HG03060 (cell line): ENCODE results near the gene TNFAIP8.
A peak's percentile ranks its signal among the peaks of the same experiment; 100 is the strongest.
"Not testable (repeated sequence)": the region's sequence is repeated elsewhere in the genome, so short reads cannot be mapped to it uniquely, and the experiment has no call there.

Experiments used
- ATAC-seq: cut with Tn5 transposase; IDR thresholded peaks from one replicate; pipeline ENCODE4 v1.9.1; 2021; ENCODE audit warnings: low read depth, moderate number of reproducible peaks; ENCODE audit not compliant: unreplicated experiment

The TNFAIP8 gene

DNA sequence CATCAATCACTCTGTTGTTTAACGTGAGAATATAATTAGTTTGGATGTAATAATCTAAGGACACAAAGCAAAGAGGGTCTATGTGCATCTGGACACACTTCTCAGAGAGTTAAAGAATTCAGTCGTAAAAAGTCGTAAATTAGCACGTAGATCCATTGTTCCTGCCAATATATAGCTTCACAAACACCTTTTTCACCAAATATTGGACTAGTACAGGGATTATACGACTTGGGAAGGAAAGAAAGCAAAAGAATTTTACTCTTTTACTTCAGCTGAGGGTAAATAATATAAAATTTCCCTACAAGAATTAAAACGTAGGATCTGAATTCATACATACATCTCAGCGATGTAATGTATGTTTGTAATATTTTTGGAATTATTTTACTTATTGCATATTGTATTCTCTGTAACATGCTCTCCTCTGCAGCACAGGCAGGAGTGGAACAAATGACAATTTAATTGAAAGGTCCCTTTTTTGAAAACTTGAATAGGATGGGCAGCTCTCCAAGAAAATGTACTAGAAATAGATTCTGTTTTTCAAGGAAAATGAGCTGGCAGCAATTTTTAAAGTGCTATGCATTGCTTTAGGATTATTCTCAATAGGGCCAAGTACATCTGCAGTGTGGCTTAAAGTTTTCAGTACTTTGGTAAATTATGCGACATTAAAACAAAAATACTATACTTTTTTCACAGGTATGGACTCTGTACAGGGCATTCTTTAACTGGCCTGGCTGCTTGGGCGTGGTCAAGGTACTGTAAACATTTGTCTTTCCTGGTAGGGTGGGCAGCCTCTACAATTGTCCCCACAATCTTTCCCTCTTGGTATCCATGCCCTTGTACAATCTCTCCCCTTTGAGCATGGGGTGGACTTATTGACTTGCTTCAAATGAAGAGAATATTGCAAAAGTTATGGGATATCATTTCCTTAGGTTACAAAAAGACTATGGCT, 56.7 kb downstream of the TNFAIP8 start:
- no peak for ATAC-seq

GRCh38 chr5:119414124-119414734, 58.4 kb downstream of the TNFAIP8 start:
- peak; percentile 26 for ATAC-seq

- peak; percentile 19 for ATAC-seq
Observed at GRCh38 chr5:119417891-119418605, 62.2 kb downstream of the TNFAIP8 start.

DNA sequence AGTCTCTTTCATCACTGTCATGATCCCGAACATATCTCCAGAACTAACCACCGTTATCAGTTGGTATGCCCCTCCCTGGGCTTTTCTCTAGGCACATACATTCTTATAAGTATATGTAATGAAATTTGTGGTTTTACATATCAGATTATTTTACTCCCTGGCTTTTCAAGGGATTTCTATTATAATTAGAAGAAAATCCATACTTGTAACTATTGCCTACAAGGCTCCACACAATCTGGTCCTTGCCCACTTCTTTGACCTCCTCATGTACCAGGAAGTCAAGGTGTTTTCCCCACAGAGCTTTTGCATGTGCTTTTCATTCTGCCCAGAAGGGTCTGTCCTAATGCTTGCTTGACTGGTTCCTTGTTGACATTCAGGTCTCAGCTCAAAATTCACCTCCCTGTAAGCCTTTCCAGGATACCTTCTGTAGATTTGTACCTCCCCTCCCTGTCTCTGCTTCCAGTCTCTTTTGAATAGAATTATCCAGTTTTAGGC, 62.8 kb downstream of the TNFAIP8 start:
- ATAC-seq, result peak; percentile 76

GRCh38 chr5:119420169-119420568, 64.3 kb downstream of the TNFAIP8 start:
- ATAC-seq, result no peak

DNA sequence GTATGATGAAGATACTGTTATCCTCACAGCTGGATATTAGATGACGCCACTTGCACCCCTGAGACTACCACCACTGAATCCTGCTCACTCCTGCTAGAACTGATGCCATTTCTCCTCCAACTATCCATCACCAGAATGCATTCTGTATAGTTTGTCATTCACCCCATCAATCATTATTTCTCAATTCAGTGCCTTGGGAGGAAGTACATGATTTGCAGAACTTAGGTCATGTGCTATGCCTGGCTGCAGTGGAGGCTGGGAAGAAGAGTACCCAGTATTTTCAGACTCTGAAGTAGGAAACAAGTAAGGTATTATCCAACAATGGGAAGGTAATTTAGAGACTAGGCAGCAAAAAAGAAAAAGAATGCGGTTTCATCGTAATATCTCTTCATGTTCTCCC, 70.2 kb downstream of the TNFAIP8 start:
- ATAC-seq, result no peak

- no peak for ATAC-seq
Observed at GRCh38 chr5:119427060-119427459, 71.2 kb downstream of the TNFAIP8 start.

DNA sequence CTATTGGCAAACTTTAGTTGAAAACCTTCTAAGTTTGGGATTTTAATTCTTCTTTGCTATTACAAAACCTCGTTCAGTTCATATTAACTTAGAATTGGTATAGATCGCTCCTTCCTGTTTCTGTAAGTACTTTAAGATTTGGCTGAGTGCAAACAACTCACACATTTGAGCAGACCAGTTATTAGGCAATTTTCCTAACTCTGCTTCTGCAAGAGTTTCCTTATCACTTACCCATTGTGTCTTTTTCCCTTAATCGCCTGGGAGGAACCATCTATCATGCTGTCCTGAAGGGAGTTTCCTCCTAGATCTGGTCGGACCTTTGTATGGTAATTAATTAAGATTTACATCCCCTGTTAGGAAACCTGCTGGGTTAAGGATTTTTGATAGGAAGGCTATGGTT, 71.8 kb downstream of the TNFAIP8 start:
- ATAC-seq, result not testable (repeated sequence)

- ATAC-seq, result not testable (repeated sequence)
Observed at GRCh38 chr5:119428166-119428565, 72.3 kb downstream of the TNFAIP8 start.

DNA sequence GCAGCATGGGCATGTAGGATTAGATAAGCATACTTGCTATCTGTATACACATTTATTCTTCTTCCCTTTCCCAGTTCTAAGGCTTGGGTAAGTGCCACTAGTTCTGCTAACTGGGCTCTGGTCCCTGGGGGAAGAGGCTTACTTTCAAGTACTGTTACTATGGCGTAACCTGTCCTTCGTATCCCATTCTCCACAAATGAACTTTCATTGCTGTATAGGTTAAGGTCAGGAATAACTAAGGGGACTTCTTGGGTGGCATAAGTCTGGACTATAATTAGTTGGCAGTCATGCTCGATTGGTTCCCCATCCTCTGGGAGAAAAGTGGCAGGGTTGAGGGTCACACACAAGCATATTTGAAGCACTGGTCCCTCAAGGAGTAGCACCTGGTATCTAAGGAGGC, 72.8 kb downstream of the TNFAIP8 start:
- not testable (repeated sequence) for ATAC-seq

GRCh38 chr5:119432674-119433237, 76.9 kb downstream of the TNFAIP8 start:
- not testable (repeated sequence) for ATAC-seq

DNA sequence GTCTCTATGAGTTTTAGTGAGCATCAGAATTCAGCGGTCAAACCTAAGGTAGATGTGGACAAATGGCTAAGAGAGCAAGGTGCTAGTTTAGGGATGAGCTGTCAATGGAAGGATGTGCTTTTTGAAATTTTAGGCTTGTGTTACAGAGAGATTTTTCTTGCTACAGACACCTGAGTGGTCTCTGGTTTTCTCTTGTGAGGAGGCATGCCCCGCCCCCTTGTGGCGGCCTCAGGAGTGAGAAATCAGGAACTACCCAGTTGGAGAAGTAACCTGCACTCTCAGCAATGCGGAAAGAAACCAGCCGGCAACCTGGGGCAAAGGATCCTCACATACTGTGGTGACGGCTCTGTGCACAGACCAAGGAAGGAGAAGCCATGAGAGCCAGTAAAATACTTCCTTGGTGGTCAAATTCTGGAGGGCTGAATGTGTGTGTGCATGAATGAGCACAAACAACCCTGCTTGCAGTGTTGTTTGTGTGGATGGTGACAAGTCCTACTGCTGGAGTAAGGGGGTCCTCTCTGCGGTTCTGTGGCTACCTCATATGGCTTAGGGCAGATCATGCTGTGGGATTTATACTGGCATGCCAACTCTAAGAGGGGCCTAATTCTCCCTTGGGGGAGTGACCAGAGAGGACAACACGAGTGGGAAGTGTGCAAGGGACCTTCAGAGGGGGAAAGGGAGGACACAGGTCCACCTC, 79.8 kb downstream of the TNFAIP8 start:
- ATAC-seq, result peak; percentile 60

- ATAC-seq, result not testable (repeated sequence)
Observed at GRCh38 chr5:119437785-119438586, 82.2 kb downstream of the TNFAIP8 start.

DNA sequence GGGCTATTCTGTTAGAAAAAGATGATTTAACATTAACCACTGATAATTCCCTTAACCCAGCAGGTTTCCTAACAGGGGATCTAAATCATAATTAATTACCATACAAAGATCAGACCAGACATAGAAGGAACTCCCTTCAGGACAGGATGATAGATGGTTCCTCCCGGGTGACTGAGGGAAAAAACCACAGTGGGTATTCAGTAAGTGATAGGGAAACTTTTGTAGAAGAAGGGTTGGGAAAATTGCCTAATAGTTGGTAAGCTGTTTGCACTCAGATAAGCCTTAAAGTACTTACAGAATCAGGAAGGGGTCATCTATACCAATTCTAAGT, 82.7 kb downstream of the TNFAIP8 start:
- not testable (repeated sequence) for ATAC-seq

DNA sequence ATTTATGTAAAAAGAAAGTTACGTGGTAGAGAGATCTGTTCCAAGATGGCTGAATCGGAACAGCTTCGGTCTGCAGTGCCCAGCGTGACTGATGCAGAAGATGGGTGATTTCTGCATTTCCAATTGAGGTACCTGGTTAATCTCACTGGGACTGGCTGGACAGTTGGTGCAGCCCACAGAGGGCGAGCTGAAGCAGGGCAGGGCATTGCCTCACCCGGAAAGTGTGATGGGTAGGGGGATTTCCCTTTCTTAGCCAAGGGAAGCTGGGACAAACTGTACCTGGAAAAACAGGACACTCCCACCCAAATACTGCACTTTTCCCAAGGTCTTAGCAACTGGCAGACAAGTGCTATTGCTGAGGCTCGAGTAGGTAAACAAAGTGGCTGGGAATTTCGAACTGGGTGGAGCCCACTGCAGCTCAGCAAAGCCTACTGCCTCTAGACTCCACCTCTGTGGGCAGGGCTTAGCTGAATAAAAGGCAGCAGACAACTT, 83.4 kb downstream of the TNFAIP8 start:
- ATAC-seq, result no peak

DNA sequence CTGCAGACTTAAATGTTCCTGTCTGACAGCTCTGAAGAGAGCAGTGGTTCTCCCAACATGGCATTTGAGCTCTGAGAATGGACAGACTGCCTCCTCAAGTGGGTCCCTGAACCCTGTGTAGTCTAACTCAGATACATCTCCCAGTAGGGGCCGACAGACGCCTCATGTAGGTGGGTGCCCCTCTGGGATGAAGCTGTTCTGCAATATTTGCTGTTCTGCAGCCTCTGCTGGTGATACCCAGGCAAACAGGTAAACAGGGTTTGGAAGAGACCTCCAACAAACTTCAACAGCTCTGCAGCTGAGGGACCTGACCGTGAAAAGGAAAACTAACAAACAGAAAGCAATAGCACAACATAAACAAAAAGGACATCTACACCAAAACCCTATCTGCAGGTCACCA, 83.8 kb downstream of the TNFAIP8 start:
- not testable (repeated sequence) for ATAC-seq

DNA sequence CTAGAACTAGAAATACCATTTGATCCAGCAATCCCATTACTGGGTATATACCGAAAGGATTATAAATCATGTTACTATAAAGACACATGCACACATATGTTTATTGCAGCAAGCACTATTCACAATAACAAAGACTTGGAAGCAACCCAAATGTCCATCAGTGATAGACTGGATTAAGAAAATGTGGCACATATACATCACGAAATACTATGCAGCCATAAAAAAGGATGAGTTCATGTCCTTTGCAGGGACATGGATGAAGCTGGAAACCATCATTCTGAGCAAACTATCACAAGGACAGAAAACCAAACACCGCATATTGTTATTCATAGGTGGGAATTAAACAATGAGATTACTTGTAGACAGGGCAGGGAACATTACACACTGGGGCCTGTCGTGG, 88.8 kb downstream of the TNFAIP8 start:
- ATAC-seq, result not testable (repeated sequence)

- no peak for ATAC-seq
Observed at GRCh38 chr5:119445544-119445943, 89.7 kb downstream of the TNFAIP8 start.
